Muscle layer of colon (tissue), 2 donors: ENCODE measurements around the gene SPIN2B.
"Not testable (repeated sequence)": the region's sequence is repeated elsewhere in the genome, so short reads cannot be mapped to it uniquely, and the experiment has no call there.

ENCODE experiments used
- H3K27ac ChIP-seq: one replicate; pipeline ENCODE4 v1.7.0; 2013; ENCODE audit warnings: low read depth, mild to moderate bottlenecking, low read length, moderate library complexity
- H3K27me3 ChIP-seq, 2 donors: one replicate each; pipeline ENCODE4 v1.7.0; 2013; ENCODE audit warnings: low read length in 2 of 2, mild to moderate bottlenecking in 2 of 2; ENCODE audit not compliant: insufficient read depth in 2 of 2, control insufficient read depth in 1 of 2
- H3K36me3 ChIP-seq: one replicate; pipeline ENCODE4 v1.7.0; 2013; ENCODE audit warnings: mild to moderate bottlenecking, low read length; ENCODE audit not compliant: insufficient read depth
- H3K4me1 ChIP-seq: one replicate; pipeline ENCODE4 v1.7.0; 2013; ENCODE audit warnings: mild to moderate bottlenecking, low read length; ENCODE audit not compliant: insufficient read depth
- H3K4me3 ChIP-seq, 2 donors: one replicate each; pipeline ENCODE4 v1.7.0; 2013; ENCODE audit warnings: low read length in 2 of 2, low read depth in 1 of 2, mild to moderate bottlenecking in 1 of 2, moderate library complexity in 1 of 2
- H3K9ac ChIP-seq: one replicate; pipeline ENCODE4 v1.7.0; 2013; ENCODE audit warnings: low read length
- H3K9me3 ChIP-seq: one replicate; pipeline ENCODE4 v1.7.0; 2013; ENCODE audit warnings: mild to moderate bottlenecking, low read length
- donor health status: abdominal sarcoma.
- donor health status: Adenocarcinoma of cecum.

The SPIN2B gene

GRCh38 chrX:57132046-57132445 lies 10.7 kb upstream of the SPIN2B start:
- Histone ChIP-seq H3K27me3 (no peaks in the 10 kb centered on the region), H3K27ac (no peak overlapping the region), H3K4me3 (no peak overlapping the region), H3K36me3 (no peaks in the 10 kb centered on the region), H3K4me1 (no peaks in the 10 kb centered on the region), H3K9ac (no peak overlapping the region), H3K9me3 (no peaks in the 10 kb centered on the region)

- Histone ChIP-seq H3K27me3 (no peaks in the 10 kb centered on the region), H3K9ac (no peak overlapping the region), H3K36me3 (no peaks in the 10 kb centered on the region), H3K9me3 (no peaks in the 10 kb centered on the region), H3K4me3 (peak overlapping the region in 1 of 2 donors; percentile 49), H3K4me1 (no peaks in the 10 kb centered on the region), H3K27ac (no peak overlapping the region)
Measured at GRCh38 chrX:57121816-57122215, 468 bp upstream of the SPIN2B start.

- not testable (repeated sequence) for H3K4me1 ChIP-seq, H3K9me3 ChIP-seq, H3K36me3 ChIP-seq, H3K27me3 ChIP-seq, H3K9ac ChIP-seq
- peak overlapping the region; percentile 44 for H3K27ac ChIP-seq
- peak overlapping the region; percentile 49 to 64 for H3K4me3 ChIP-seq
Measured at GRCh38 chrX:57120619-57121161, 658 bp downstream of the SPIN2B start.

GRCh38 chrX:57119416-57119815 lies 1.9 kb downstream of the SPIN2B start:
- Histone ChIP-seq H3K36me3 (no peaks in the 10 kb centered on the region), H3K4me1 (no peaks in the 10 kb centered on the region), H3K9me3 (no peaks in the 10 kb centered on the region), H3K27me3 (no peaks in the 10 kb centered on the region), H3K27ac (no peak overlapping the region), H3K9ac (no peak overlapping the region), H3K4me3 (no peak overlapping the region)

- H3K4me3 ChIP-seq, H3K4me1 ChIP-seq, H3K27ac ChIP-seq: not testable (repeated sequence)
Measured at GRCh38 chrX:57117566-57117965, 3.8 kb downstream of the SPIN2B start.

GRCh38 chrX:57104921-57105398 lies 16.4 kb downstream of the SPIN2B start:
- no peaks in the 10 kb centered on the region for H3K9me3 ChIP-seq
- H3K4me1 ChIP-seq: no peaks in the 10 kb centered on the region
- no peak overlapping the region for H3K4me3 ChIP-seq
- no peak overlapping the region for H3K27ac ChIP-seq
- no peak overlapping the region for H3K9ac ChIP-seq
- no peaks in the 10 kb centered on the region for H3K36me3 ChIP-seq
- no peaks in the 10 kb centered on the region for H3K27me3 ChIP-seq

More at GRCh38 chrX:57117566-57117965, 3.8 kb downstream of the SPIN2B start:
- H3K9ac ChIP-seq, H3K36me3 ChIP-seq, H3K27me3 ChIP-seq, H3K9me3 ChIP-seq: not testable (repeated sequence)

GRCh38 chrX:57104406-57104805 lies 16.9 kb downstream of the SPIN2B start:
- H3K27me3 ChIP-seq: no peaks in the 10 kb centered on the region
- no peak overlapping the region for H3K4me3 ChIP-seq
- no peaks in the 10 kb centered on the region for H3K36me3 ChIP-seq
- no peaks in the 10 kb centered on the region for H3K9me3 ChIP-seq
- H3K9ac ChIP-seq: no peak overlapping the region
- H3K27ac ChIP-seq: no peak overlapping the region
- H3K4me1 ChIP-seq: no peaks in the 10 kb centered on the region

- Histone ChIP-seq H3K27me3 (no peaks in the 10 kb centered on the region), H3K9me3 (no peaks in the 10 kb centered on the region), H3K9ac (no peak overlapping the region), H3K4me3 (no peak overlapping the region), H3K36me3 (no peaks in the 10 kb centered on the region), H3K27ac (no peak overlapping the region), H3K4me1 (no peaks in the 10 kb centered on the region)
Measured at GRCh38 chrX:57103489-57103888, 17.9 kb downstream of the SPIN2B start.

GRCh38 chrX:57102918-57103317 lies 18.4 kb downstream of the SPIN2B start:
- not testable (repeated sequence) for H3K9ac ChIP-seq, H3K4me3 ChIP-seq, H3K27ac ChIP-seq, H3K27me3 ChIP-seq, H3K4me1 ChIP-seq, H3K9me3 ChIP-seq, H3K36me3 ChIP-seq

GRCh38 chrX:57083143-57083542 lies 38.2 kb downstream of the SPIN2B start:
- Histone ChIP-seq H3K9ac (no peak overlapping the region), H3K4me3 (no peak overlapping the region), H3K36me3 (no peaks in the 10 kb centered on the region), H3K27me3 (no peaks in the 10 kb centered on the region), H3K9me3 (no peaks in the 10 kb centered on the region), H3K27ac (no peak overlapping the region), H3K4me1 (no peaks in the 10 kb centered on the region)

- no peak overlapping the region for H3K27ac ChIP-seq
Measured at GRCh38 chrX:57074458-57074857, 46.9 kb downstream of the SPIN2B start.

GRCh38 chrX:57070185-57070984 lies 51.0 kb downstream of the SPIN2B start:
- Histone ChIP-seq H3K27me3 (peaks cover 0 to 13% of the 10 kb centered on the region in 2 donors), H3K27ac (no peak overlapping the region), H3K9ac (no peak overlapping the region), H3K9me3 (no peaks in the 10 kb centered on the region), H3K4me3 (no peak overlapping the region), H3K36me3 (no peaks in the 10 kb centered on the region), H3K4me1 (no peaks in the 10 kb centered on the region)

More at GRCh38 chrX:57074458-57074857, 46.9 kb downstream of the SPIN2B start:
- Histone ChIP-seq H3K9me3 (no peaks in the 10 kb centered on the region), H3K4me3 (no peak overlapping the region), H3K9ac (no peak overlapping the region), H3K36me3 (no peaks in the 10 kb centered on the region), H3K4me1 (no peaks in the 10 kb centered on the region), H3K27me3 (peaks cover 0 to 13% of the 10 kb centered on the region in 2 donors)
